Activated CD8-positive, alpha-beta memory T cell treated with anti-CD3 and anti-CD28 coated beads, Interleukin-2, amount 50 U/mL, for 48 hours (primary cell): ENCODE results near the gene KRT81.
"Not testable (repeated sequence)": the region's sequence is repeated elsewhere in the genome, so short reads cannot be mapped to it uniquely, and the experiment has no call there.

Source experiments
- DNase-seq: peaks from one replicate; pipeline ENCODE4 v3.0.0-alpha.2; 2020

KRT81 gene

GRCh38 chr12:52268212-52268611 lies 23.1 kb downstream of the KRT81 start:
- no peak for DNase-seq

- DNase-seq, result no peak
These were observed 23.6 kb downstream of the KRT81 start for GRCh38 chr12:52267699-52268098.

DNA sequence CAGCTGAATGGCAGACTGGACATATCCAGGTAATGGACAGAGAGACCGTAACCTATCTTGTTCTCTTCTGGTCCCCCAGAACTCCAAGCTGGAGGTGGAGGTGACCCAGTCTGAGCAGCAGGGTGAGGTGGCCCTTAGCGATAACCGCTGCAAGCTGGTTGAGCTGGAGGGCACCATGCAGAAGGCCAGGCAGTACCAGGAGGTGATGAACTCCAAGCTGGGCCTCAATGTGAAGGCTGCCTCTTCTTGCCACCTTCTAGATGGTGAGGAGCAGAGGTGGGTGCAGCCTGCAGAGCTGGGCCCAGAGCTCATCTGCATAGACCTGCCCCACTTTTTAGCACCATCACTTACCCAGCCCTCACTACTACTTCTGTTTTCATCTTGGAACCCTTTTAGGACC lies 24.1 kb downstream of the KRT81 start:
- no peak for DNase-seq

DNA sequence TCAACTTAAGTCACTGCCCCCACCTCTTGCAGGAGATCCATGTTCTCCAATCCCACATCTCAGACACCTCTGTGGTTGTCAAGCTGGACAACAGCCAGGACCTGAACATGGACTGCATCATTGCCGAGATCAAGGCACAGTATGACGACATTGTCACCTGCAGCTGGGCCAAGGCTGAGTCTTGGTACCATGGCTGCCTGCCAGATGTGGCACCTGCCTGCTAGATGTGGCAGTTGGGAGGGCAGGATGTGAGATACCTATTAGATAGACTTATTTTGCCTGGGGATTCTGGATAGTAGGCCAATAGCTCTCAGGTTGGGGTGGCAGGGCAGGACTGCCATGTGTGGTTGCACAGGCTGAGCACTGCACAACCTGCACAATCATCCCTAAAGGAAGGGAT lies 24.8 kb downstream of the KRT81 start:
- no peak for DNase-seq

GRCh38 chr12:52264435-52264825 lies 26.9 kb downstream of the KRT81 start:
- no peak for DNase-seq

DNA sequence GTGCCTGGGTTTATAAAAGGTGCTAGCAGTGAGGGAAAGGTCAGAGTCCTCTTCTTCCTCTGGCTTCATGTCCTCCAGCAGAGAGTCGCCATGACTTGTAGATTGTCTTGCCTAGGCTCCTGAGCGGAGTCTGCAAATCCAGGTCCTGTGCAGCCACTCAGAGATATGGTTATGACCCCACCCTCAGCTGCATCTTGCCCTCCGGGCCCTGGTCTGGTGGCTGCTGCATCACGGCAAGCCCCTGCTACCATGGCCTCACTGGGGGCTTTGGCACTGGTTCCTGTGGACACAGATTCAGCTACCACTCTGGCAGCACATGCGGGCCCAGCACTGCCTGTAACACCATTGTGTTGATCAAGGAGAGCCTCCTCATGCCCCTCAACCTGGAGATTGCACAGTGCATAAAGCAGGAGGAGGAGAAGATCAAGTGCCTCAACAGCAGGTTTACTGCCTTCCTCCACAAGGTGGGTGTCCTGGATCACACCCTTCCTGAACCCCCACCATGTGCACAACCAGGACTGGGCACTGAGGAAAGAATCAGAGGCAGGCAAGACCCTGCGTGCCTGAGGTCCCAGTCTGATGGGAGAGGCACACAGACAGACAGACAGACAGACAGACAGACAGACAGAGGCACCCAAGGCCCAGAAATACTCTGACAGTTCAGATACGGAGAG lies 27.4 kb downstream of the KRT81 start:
- DNase-seq, result no peak

DNA sequence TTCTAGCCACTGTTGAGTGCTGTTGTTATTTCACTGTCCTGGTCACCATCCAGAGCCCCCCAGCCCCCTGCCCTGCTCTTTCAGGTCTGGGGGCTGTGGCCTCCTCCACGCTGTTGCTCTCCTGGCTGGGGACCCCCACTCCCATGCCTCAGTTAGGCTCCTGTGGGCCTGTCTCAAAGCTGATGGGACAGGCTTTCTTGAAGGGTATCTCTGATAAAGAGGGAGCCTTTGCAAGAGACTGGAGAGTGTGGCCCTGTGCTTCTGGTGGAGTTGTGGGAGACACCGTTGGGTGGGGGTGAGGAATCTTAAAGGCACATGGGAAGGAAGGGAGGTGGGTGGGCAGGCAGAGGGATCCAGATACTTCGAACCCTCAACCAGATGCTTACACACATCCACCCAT lies 29.0 kb downstream of the KRT81 start:
- DNase-seq, result no peak

DNA sequence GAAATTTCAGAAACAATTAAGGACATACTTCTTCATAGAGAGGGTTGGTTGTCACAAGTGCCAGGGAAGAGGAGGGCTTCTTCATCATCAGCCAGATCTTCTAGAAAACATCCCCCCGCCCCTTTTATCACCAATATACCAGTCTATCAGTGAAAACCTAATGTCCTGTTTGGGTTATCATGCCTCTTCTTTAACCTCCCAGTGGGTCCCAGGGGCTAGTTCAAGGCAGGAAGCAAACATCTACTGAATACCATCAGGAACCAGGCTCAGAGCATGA lies 30.2 kb downstream of the KRT81 start:
- no peak for DNase-seq

DNA sequence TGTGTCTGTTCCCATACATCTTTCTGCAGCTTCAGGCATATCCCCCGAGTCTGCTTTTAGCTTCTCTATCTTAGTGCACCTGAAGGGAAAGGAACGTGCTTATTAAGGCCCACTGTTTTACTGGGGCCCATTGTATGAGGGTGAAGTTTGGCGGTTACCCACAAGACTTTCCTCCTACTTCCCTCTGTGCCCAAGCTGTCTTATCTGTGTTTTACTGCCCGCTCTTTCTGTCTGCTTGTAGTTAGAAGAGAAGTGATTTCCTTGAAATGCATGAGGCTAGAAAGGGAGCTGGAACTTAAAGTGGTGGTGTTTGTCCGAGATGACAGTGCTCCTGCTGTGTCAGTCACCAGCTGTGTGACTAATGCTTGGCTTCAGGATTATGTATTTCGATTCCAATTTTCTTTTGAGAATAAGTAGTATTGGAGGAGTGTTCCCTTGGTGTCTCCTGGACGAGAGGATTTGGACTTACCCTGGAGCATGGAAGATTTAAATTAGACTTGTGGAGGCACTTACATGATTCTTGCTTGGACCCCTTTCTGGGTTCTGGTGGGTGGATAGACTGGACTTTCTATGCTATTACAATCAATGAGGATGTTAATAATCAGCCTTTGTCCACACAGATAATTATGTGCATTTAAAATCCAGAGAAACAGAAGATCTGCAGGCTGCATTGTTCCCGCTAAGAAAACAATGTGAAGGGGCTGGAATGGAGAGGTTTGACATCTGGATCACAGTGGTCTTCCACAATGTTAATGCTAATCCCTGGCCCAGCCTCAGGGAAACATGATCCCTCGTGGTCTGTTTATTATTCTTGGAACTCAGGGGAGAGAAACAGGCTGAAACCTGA lies 30.8 kb downstream of the KRT81 start:
- DNase-seq, result no peak

- DNase-seq, result no peak
These were observed 31.6 kb downstream of the KRT81 start for GRCh38 chr12:52259657-52260243.

DNA sequence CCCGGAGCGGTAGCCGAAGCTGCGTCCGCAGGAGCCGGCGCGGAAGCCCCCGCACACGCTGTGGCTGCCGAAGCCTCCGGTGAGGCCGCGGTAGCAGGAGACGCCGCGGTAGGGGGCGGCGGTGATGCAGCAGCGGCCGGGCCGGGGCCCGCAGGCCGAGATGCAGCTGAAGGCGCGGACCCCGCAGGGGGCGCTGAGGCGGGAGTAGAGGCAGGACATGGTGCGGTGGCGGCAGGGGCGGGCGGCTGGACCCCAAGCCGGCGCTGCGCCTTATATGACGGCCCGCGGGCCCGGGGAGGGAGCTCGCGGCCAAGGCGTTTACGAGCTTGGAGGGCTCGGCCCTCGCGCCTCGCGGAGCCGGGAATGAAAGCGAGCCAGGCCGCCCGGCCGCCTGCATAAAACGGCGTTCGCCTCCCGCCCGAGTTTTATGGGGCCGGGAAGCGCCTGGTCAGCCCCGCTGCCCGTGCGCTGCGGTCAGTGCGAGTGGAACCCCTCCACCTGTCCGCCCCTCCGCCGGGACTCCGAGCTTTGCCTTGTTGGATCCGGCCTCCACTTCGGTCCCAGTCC lies 32.9 kb downstream of the KRT81 start:
- DNase-seq, result no peak

DNA sequence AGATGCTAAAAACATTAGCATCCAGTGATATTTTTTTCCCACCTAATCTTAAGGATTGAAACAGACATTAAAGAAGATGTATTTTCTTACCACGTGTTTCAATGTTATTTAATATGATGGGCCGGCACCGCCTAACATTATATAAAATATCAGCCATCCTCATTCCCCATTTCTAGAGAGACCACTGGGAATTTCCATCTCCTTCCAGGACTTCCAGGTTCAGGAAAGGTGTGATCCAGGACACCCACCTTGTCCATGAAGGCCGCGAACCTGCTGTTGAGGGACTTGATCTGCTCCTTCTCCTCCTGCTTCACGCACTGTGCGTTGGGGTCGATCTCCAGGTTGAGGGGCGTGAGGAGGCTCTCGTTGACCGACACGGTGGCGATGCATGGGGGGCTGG lies 33.4 kb downstream of the KRT81 start:
- DNase-seq, result not testable (repeated sequence)

- DNase-seq, result no peak
These were observed 34.2 kb downstream of the KRT81 start for GRCh38 chr12:52257074-52257551.

DNA sequence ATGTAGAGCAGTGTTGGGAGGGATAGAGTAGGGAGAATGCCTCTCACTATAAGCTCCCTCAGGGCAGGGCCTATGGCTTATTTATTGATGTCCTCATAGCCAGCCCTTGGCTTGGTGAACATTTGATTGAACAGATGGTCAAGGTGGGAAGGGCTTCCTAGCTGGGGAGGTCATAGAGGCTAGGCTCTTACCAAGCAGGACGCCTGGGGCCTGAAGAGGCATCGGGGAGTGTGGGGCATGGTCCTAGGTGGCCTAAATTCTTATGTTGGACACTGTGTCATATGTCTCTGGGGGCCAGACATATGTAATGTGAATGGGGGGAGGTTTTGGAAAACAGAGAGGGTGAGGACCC lies 34.8 kb downstream of the KRT81 start:
- DNase-seq, result no peak

- DNase-seq, result no peak
These were observed 35.3 kb downstream of the KRT81 start for GRCh38 chr12:52255926-52256583.

GRCh38 chr12:52254965-52255751 lies 36.2 kb downstream of the KRT81 start:
- DNase-seq, result no peak

DNA sequence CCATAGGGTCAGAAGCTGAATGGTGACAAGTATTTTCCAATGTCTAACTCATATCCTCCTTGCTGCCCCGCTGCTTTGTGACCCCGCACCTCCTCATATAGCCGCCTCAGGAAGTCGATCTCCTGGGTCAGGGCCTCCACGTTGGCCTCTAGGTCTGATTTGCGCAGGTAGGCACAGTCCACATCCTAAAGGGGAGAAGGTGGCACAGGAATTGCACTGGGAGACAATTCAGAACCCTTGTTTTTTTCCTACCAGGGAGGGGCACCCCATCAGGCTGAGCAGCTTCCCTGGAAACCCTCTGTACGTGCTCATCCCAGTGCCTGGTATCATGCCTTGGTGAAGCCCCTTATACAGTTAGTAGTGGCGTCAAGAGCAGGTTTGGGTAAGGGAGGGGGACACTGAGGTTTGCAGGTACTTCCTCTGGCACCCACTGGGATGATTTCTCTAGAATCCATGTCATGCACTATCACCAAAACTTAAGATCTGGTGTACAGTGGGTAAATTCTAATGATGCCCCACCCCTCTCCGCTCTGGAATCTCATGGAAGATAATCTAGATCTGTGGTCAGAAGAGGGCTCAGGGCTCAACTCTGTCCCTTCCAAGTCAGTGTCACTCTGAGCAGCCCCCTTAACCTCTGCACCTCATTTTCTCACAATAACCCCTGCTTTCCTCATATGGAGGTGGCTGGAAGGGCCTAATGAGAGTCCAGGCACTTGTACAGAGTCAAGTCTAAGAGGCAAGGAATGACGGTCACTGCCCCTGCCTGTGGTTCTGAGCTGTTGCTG lies 37.0 kb downstream of the KRT81 start:
- DNase-seq, result no peak

GRCh38 chr12:52253391-52254179 lies 37.7 kb downstream of the KRT81 start:
- DNase-seq, result no peak

DNA sequence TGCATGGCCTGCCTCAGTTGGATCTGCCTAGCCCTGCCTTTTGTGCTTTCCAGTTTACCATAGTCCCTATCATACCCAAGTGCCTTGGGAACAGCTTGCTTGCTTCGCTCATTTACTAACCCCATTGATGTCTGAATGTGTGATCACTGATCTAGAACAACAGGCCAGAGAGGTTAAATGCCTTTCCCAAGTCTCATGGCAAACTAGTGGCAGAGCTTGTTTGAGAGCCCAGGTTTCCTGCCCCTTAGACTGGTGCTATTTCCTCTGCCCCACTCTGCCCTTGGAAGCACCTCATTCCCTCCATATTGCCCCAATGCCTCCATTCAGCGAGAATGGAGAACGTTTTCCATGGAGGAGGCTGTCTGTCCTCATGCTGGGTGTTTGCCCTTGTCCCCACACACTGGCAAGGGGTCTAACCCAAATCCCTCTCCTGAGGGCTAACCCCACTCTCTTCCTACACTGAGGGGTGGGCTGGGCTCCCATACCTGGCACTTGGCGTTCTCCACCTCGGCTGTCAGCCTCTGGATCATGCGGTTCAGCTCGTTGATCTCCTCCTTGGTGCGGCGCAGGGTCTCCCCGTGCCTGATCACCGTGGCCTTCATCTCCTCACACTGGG lies 38.5 kb downstream of the KRT81 start:
- no peak for DNase-seq

DNA sequence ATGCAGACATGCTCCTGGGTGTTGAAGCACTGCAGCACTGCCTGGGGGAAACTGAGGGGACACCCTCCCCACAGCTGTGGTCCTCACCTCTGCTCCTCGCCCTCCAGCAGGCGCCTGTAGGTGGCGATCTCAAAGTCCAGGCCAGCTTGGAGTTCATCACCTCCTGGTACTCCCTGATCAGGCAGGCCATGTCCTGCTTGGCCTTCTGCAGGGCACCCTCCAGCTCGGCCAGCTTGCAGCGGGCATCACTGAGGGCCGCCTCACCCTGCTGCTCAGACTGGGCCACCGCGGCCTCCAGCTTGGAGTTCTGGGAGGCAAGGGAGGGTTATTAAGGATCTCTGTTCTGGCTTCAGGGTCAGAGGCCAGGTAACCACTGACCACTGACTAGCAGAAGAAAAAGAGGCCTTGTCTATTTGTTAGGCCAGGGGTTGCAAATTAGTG lies 39.1 kb downstream of the KRT81 start:
- not testable (repeated sequence) for DNase-seq
